GM13977 (cell line): Measurements from ENCODE around the gene ASB2.

Experiments used
- DNase-seq: peaks from one replicate; pipeline ENCODE4 v3.0.0; 2012; ENCODE audit warnings: low spot score
- in situ Hi-C: fragments of 300-500 bp; cut with MboI; formaldehyde crosslinking; loops from one replicate; pipeline ENCODE4 v1.12.0; 2022; ENCODE audit warnings: low sequenced_read_pairs, low pct_unique_long_range_greater_than_20kb, mixed read lengths, inconsistent platforms; ENCODE audit not compliant: unreplicated experiment
- TF ChIP-seq, protein P1 (sequence below): IDR thresholded peaks from 2 replicates; pipeline ENCODE4 v1.5.1; 2012; ENCODE audit warnings: mild to moderate bottlenecking, control low read depth; ENCODE audit not compliant: insufficient read depth; ENCODE audit errors: extremely low read depth, missing control alignments

The ASB2 gene

DNA sequence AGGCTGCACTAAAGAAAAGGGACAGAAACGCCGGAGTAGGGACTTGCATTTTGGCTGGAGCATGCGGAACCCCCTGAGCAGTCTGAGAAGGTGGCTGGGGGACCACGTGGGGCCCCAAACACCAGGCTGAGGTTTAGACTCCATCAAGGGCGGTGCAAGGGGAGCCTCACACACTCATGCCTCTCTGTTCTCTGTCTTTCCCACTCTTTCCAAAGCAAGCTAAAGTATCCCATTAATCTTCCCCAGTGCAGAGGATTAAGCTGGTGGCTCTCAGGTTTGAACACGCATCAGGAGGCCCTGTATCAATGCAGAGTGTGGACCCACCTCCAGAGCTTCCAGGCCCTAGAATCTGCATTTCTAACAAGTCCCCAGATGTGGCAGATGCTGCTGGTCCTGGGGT lies 34.3 kb upstream of the ASB2 start:
- TF ChIP-seq, protein P1, sequence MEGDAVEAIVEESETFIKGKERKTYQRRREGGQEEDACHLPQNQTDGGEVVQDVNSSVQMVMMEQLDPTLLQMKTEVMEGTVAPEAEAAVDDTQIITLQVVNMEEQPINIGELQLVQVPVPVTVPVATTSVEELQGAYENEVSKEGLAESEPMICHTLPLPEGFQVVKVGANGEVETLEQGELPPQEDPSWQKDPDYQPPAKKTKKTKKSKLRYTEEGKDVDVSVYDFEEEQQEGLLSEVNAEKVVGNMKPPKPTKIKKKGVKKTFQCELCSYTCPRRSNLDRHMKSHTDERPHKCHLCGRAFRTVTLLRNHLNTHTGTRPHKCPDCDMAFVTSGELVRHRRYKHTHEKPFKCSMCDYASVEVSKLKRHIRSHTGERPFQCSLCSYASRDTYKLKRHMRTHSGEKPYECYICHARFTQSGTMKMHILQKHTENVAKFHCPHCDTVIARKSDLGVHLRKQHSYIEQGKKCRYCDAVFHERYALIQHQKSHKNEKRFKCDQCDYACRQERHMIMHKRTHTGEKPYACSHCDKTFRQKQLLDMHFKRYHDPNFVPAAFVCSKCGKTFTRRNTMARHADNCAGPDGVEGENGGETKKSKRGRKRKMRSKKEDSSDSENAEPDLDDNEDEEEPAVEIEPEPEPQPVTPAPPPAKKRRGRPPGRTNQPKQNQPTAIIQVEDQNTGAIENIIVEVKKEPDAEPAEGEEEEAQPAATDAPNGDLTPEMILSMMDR: no peak
- in situ Hi-C loops: no loop called here
- no peak for DNase-seq

DNA sequence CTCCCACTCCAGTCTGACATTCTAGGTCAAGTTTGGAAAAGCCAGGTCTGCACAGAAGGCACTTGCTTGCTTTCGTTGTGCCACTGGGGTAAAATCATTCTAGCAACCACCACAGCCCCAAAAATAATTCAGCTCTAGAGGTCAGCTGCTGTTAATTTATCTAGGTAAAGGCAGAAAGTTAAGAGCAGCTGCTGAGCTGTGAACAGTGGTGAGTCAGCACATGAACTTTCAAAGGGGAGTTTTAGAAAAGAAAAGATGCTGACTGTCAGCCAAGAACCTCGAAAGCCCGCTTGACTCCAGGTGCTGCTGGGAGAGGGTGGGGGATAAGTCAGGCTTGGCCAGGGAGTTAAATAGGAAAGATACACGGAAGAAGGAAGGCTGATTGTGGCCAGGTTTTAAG lies 33.4 kb upstream of the ASB2 start:
- in situ Hi-C loops: no loop called here
- DNase-seq: peak; percentile 72
- TF ChIP-seq, protein P1: no peak

DNA sequence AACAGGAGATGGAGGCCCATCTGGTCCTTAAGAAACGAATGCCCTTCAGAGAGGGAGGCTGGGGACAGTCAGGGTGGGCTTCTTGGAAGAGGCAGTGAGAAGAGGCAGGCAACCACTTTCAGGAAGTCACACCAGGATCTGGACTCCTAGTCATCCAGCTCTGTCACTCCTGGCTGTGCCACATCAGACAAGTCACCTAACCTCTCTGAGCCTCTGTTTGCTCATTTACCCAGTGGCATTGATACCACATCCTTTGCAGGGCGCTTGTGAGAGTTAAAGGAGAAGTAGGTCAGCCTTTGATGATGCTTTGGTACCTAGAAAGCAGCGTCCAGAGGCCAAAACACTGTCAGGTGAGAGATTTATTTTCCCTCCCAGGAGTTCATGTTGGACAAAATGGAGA lies 31.9 kb upstream of the ASB2 start:
- TF ChIP-seq, protein P1: no peak
- in situ Hi-C loops: no loop called here
- DNase-seq: no peak

DNA sequence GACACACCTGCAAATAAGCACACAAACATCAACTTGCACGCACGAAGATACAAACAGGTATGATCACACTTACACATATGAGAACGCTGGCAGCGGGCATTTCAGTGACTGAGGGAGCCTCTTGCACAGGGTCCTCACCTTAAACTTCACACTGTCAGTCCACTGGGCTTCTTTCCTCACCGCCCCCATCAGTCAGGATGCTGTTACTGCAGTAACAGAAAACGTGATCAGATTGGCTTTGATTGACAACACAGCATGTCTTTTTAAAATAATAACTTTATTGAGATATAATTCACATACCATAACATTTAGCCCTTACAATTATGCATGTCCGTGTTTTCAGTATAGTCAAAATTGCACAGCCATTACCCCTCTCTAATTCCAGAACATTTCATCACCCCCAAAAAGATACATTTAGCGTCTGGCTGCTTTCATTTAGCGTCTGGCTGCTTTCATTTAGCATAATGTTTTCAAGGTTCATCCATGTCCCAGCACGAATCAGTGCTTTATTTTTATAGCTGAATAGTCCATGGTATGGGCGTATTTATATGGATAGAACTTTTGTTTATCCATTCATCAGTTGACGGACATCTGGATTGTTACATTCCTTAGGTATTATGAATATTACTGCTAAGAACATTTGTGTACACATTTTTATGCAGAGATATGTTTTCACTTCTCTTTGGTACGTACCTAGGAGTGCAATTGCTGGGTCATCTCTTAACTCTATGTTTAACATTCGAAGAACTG lies 29.1 kb upstream of the ASB2 start:
- peak; percentile 65 for DNase-seq
- TF ChIP-seq, protein P1: peak; percentile 62
- in situ Hi-C loops: no loop called here

DNA sequence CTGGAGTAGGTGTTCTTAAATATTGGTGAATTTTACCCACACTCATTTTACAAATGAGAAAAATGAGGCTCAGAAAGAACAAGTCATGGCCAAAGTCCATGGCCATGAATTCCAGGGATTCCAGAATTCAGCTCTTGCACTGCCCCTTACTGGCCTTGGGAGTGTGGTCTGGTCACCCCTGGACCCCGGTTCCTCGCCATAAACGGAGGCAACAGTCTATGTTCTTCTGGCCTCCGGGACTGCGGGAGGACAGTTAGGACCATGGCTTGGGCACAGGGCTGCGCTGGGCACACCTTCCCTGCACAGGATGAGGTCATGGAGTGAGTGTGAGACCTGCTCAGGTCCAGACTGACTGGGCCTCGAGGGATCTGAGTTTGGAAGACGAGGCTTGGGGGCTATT lies 27.6 kb upstream of the ASB2 start:
- in situ Hi-C loops: loop anchor here (5.0 kb wide), 1 partner anchor 62 kb away; no protein-coding TSS in a partner anchor
- TF ChIP-seq, protein P1: no peak
- no peak for DNase-seq

DNA sequence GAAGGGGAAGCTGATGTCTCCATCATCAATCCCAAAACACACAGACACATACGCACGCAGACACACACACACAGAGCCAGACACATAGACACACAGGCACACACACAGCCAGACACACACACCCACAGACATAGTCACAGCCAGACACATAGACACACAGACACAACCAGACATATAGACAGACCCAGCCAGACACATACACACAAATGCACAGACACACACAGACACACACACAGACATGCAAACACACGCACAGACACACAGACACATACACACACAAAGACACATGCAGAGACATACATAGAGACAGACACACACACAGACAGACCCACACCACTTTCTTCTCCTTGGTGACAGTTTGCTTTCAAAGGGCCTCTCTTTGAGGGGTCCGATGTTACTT lies 27.0 kb upstream of the ASB2 start:
- no peak for DNase-seq
- TF ChIP-seq, protein P1: no peak
- in situ Hi-C loops: loop anchor here (5.0 kb wide), 1 partner anchor 61 kb away; no protein-coding TSS in a partner anchor
